Activated naive CD4-positive, alpha-beta T cell treated with anti-CD3 and anti-CD28 coated beads for 36 hours (primary cell): ENCODE results near the gene SCPEP1. TPM values are rescaled to one million over a fixed set of nuclear protein-coding genes. Genes with fewer than 3 reads are reported as not detected.
A peak's percentile ranks its signal among the peaks of the same experiment; 100 is the strongest.
"Not testable (repeated sequence)": the region's sequence is repeated elsewhere in the genome, so short reads cannot be mapped to it uniquely, and the experiment has no call there.

Source experiments
- CTCF ChIA-PET: fragments of 350-600 bp; sonication (Branson Sonifier 250); formaldehyde crosslinking; loops from one replicate; lab custom pipeline; 2021; ENCODE audit warnings: antibody characterized with exemption; lab: Charles Lee
- DNase-seq: peaks from one replicate; pipeline ENCODE4 v3.0.0-alpha.2; 2020
- H3K27ac Mint-ChIP-seq: one replicate; pipeline ENCODE4 v1.8.0; 2021; ENCODE audit warnings: mild to moderate bottlenecking, mixed read lengths
- H3K27me3 Mint-ChIP-seq: one replicate; pipeline ENCODE4 v1.8.0; 2021; ENCODE audit warnings: low read depth, mixed read lengths
- H3K36me3 Mint-ChIP-seq: one replicate; pipeline ENCODE4 v1.8.0; 2021; ENCODE audit warnings: low read depth, mixed read lengths
- H3K4me1 Mint-ChIP-seq: one replicate; pipeline ENCODE4 v1.8.0; 2021; ENCODE audit warnings: low read depth, mixed read lengths
- H3K4me3 Mint-ChIP-seq: one replicate; pipeline ENCODE4 v1.8.0; 2021; ENCODE audit warnings: mild to moderate bottlenecking, moderate library complexity, mixed read lengths
- H3K9me3 Mint-ChIP-seq: one replicate; pipeline ENCODE4 v1.8.0; 2021; ENCODE audit warnings: mixed read lengths
- intact Hi-C: fragments of 100-400 bp; cut with micrococcal nuclease; formaldehyde crosslinking; loops from one replicate; pipeline ENCODE4 v1.15.1; 2023
- total RNA-seq, 2 experiments: library from RNA; stranded (reverse); gene quantifications; one replicate each; pipeline ENCODE4 v1.2.3, GENCODE V29; 2021

SCPEP1 gene, protein sequence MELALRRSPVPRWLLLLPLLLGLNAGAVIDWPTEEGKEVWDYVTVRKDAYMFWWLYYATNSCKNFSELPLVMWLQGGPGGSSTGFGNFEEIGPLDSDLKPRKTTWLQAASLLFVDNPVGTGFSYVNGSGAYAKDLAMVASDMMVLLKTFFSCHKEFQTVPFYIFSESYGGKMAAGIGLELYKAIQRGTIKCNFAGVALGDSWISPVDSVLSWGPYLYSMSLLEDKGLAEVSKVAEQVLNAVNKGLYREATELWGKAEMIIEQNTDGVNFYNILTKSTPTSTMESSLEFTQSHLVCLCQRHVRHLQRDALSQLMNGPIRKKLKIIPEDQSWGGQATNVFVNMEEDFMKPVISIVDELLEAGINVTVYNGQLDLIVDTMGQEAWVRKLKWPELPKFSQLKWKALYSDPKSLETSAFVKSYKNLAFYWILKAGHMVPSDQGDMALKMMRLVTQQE
- 10 to 100 TPM; 11.7 to 15.3 TPM for total RNA-seq

DNA sequence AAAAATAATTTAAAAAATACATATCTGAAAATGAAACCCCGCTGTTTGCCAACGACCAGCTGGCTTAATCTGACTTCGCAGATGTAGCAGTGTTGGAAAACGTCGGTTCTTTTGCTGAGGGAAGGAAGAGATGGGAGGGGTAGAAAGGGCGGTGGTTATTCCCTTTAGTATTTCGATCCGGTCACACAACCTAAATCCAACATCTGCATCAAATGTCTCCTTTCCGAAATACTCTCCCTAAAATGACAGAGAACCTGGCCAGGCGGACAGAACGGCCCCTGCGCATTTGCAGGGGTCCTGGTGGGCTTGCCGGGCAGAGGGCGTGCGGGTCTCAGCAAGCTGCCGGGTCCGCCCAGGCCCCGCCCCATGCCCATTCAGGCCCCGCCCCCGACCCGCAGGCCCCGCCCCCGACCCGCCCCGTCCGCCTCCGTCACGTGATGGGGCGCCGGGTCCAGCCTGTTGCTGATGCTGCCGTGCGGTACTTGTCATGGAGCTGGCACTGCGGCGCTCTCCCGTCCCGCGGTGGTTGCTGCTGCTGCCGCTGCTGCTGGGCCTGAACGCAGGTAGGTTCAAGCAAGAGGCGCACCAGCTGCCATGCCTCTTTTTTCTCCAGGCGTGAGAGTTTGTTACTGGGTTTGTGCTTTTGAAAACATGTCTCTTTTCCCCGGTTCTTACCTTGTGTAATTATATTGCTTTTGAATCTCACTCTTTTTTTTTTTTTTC is at the start of gene SCPEP1:
SCPEP1 (plus strand) TSS at position 459 of the 723 bp plus-strand sequence; CDS start at position 488, 29 bp downstream.
- H3K27me3 Mint-ChIP-seq = peaks cover 3% of the 10 kb centered on the region
- peak within 1 kb of the TSS; percentile 39 for H3K27ac Mint-ChIP-seq
- peaks cover 19% of the 10 kb centered on the region for H3K4me1 Mint-ChIP-seq
- H3K36me3 Mint-ChIP-seq = no peaks in the 10 kb centered on the region
- no peaks in the 10 kb centered on the region for H3K9me3 Mint-ChIP-seq
- intact Hi-C loops = loop anchor here (1.0 to 5.0 kb wide), 4 partner anchors 17 to 144 kb away; partner anchors contain the start of genes AKAP1, COIL, DGKE and TRIM25
- CTCF ChIA-PET = interaction anchor here (0.6 to 1.3 kb wide), 5 partner anchors 16 to 271 kb away, joined by 3 to 7 read pairs (median 4); no protein-coding TSS in a partner anchor
- peak within 1 kb of the TSS; percentile 90 for H3K4me3 Mint-ChIP-seq
- peak; percentile 85 for DNase-seq

DNA sequence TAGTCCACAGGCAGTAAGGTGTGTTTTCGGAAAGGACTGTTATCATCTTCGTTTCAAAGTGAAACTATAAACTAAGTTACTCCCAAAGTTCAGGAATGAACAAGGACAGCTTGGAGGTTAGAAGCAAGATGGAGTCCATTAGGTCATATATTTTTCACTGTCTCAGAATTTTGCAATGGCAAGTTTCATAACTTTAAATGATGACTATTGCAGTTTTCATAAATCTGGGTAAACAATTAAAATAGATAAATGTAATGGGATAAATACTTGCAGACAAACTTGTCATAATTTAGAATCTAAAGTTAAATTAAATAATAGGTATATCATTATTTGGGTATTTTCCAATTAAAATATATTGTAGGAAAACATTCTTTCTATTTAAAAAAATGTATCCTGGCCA is 49.3 kb upstream of the SCPEP1 start:
- CTCF ChIA-PET = interaction anchor here (1.1 kb wide), 1 partner anchor 109 kb away, joined by 3 read pairs; no protein-coding TSS in a partner anchor
- Mint-ChIP-seq H3K9me3 (peaks cover 9% of the 10 kb centered on the region), H3K4me1 (no peaks in the 10 kb centered on the region)

DNA sequence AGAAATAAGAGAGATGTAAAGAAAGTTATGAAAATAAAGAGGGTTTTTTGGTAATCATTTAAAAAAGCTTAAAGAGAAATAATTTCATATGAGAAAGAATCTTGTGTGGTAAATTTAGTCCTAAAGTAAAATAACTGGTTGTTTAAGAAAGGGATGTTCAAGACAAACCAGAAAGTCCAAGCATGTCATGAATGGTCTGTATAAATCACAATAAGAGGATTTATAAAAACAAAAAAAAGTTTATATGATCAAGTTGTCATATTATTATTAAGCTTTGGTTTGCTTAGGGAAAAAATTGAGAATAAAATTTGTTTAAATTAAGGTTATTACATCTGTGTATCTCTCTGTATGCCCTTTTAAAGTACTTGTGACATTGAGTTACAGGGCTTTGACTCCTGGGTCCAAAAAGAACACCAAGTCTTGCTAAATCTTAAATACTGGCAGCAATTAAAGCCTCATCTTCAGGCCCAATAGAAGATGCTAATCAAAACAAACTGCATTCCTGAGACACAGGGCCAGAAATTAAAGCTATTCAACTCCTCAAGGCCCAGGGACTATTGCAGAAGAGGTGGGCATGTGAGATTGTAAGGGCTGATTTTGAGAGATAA is 48.5 kb upstream of the SCPEP1 start:
- no peaks in the 10 kb centered on the region for H3K4me1 Mint-ChIP-seq
- no peak for DNase-seq
- H3K27ac Mint-ChIP-seq = no peak overlapping the region
- H3K27me3 Mint-ChIP-seq = no peaks in the 10 kb centered on the region
- intact Hi-C loops = no loop called here
- H3K9me3 Mint-ChIP-seq = peaks cover 9% of the 10 kb centered on the region
- CTCF ChIA-PET = interaction anchor here (0.6 to 1.1 kb wide), 3 partner anchors 10 to 271 kb away, joined by 3 to 5 read pairs (median 4); no protein-coding TSS in a partner anchor
- no peak overlapping the region for H3K4me3 Mint-ChIP-seq
- H3K36me3 Mint-ChIP-seq = peaks cover 13% of the 10 kb centered on the region

More for the DNA sequence above, 49.3 kb upstream of the SCPEP1 start:
- Mint-ChIP-seq H3K27me3 (no peaks in the 10 kb centered on the region), H3K36me3 (peaks cover 8% of the 10 kb centered on the region), H3K27ac (no peak overlapping the region), H3K4me3 (no peak overlapping the region)
- intact Hi-C loops = no loop called here
- DNase-seq = no peak

DNA sequence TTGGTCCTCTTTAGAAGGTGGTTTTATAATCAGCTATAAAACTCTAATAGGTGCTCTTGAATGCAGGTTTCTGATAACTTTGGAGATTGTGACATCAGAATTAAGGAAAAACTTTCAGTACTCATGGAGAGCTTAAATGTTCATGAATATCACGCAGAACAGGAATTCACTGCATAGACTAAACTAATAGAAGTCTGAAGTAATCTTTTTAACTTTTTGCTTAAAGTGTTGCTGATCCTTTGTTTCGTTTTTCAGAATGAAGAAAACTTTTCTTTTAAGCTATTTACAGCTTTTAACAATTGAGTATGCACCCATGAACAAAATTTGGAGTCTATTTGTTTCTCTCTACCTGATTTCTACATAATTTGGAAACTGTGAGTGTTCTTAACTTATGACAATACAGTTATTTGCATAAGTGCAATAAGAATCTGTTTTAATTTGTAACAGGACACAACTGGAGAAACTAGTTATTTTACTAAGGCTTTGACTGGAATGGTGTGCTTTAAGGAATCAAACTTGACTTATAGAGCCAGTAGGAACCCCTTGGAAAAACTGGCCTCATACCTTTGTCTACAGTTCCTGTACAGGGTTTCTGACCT is 47.1 kb upstream of the SCPEP1 start:
- Mint-ChIP-seq H3K4me1 (no peaks in the 10 kb centered on the region), H3K36me3 (peaks cover 14% of the 10 kb centered on the region), H3K9me3 (peaks cover 9% of the 10 kb centered on the region), H3K27me3 (no peaks in the 10 kb centered on the region), H3K4me3 (no peak overlapping the region), H3K27ac (no peak overlapping the region)
- CTCF ChIA-PET = interaction anchor here (1.4 kb wide), 1 partner anchor 9 kb away, joined by 3 read pairs; no protein-coding TSS in a partner anchor
- intact Hi-C loops = no loop called here
- DNase-seq = no peak

DNA sequence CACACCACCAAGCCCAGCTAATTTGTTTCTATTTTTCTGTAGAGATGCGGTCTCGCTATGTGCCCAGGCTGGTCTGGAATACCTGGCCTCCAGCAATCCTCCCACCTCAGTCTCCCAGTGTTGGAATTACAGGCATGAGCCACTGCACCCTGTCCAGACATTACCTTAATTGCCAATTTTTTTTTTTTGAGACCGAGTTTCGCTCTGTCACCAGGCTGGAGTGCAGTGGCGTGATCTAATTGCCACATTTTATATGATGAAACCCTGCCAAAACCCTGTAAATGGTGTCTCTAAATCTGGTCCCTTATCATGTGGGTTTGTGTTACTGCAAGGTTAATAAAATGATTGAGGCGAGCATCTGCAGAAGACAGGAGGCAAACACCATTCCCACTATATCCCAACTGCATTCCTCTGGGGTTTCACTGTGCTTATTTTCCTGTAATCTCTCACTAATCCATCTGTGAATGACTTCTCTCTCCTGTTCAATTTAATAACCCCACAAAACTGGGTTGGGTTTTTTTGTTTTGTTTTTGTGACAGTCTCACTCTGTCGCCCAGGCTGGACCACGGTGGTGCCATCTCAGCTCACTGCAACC is 44.7 kb upstream of the SCPEP1 start:
- peaks cover 28% of the 10 kb centered on the region for H3K36me3 Mint-ChIP-seq
- CTCF ChIA-PET = interaction anchor here (0.6 to 1.5 kb wide), 3 partner anchors 9 to 111 kb away, joined by 4 to 5 read pairs (median 5); no protein-coding TSS in a partner anchor
- no peak overlapping the region for H3K4me3 Mint-ChIP-seq
- intact Hi-C loops = no loop called here
- H3K4me1 Mint-ChIP-seq = peaks cover 5% of the 10 kb centered on the region
- no peaks in the 10 kb centered on the region for H3K27me3 Mint-ChIP-seq
- no peak overlapping the region for H3K27ac Mint-ChIP-seq
- peaks cover 9% of the 10 kb centered on the region for H3K9me3 Mint-ChIP-seq
- no peak for DNase-seq

DNA sequence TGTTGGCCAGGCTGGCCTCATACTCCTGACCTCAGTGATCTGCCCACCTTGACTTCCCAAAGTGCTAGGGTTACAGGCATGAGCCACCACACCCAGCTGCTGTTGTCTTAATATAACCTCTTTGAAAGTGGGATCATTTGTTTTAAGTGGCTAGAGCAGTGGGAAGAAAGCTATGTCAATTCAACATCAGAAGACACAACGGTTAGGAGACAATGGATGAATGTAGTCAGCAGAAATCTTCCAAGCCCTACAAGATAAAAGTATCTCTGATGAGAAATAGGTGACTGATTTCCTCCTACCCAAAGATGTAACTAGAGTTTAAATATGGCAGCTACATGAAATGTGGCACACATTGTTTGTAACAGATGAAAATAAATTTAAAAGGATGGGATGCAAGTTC is 44.1 kb upstream of the SCPEP1 start:
- no peak for DNase-seq
- H3K9me3 Mint-ChIP-seq = peaks cover 9% of the 10 kb centered on the region
- peaks cover 10% of the 10 kb centered on the region for H3K4me1 Mint-ChIP-seq
- CTCF ChIA-PET = interaction anchor here (1.3 kb wide), 1 partner anchor 101 kb away, joined by 5 read pairs; no protein-coding TSS in a partner anchor
- H3K36me3 Mint-ChIP-seq = peaks cover 33% of the 10 kb centered on the region
- no peak overlapping the region for H3K27ac Mint-ChIP-seq
- H3K4me3 Mint-ChIP-seq = no peak overlapping the region
- intact Hi-C loops = no loop called here
- no peaks in the 10 kb centered on the region for H3K27me3 Mint-ChIP-seq

DNA sequence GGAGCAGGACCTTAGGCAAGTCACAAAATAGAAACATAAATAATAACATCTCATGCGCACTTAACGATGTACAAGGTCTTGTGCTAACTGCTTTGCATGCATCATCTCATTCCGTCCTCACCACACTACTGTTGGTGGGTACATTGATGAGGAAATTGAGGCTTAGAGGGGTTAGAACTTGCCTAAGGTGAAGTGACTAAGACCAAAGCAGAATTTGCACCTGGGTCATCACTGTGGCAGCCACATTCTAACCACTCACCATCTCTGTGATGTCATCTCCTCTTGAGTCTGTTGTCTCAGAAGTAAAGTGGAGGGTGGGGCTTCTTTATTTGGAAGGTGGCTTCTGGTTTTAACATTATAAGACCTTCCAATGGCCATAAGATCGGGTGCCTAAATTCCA is 43.7 kb upstream of the SCPEP1 start:
- intact Hi-C loops = no loop called here
- CTCF ChIA-PET = no interaction called here
- Mint-ChIP-seq H3K27ac (no peak overlapping the region), H3K4me3 (no peak overlapping the region), H3K9me3 (peaks cover 7% of the 10 kb centered on the region), H3K27me3 (no peaks in the 10 kb centered on the region), H3K36me3 (peaks cover 35% of the 10 kb centered on the region), H3K4me1 (peaks cover 10% of the 10 kb centered on the region)
- no peak for DNase-seq

DNA sequence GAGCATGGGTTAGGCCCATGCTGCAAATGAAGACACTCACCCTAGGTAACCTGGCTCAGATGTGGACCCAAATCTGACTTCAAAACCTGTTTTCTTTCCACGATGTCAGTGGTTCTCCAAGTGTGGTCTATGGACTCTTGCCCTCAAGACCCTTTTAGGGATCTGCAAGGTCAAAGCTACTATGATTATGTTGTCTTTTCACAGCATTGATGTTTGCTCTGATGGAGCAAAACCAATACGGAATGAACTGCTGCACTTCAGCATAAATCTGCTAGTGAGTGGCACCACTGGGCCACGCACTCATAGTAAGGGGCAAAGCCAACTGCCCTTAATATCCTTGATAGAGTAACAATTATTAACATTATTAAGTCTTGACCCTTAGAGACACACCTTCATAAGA is 42.5 kb upstream of the SCPEP1 start:
- peaks cover 1% of the 10 kb centered on the region for H3K9me3 Mint-ChIP-seq
- intact Hi-C loops = no loop called here
- no peak overlapping the region for H3K27ac Mint-ChIP-seq
- no peaks in the 10 kb centered on the region for H3K27me3 Mint-ChIP-seq
- no peak overlapping the region for H3K4me3 Mint-ChIP-seq
- peaks cover 38% of the 10 kb centered on the region for H3K36me3 Mint-ChIP-seq
- CTCF ChIA-PET = interaction anchor here (2.1 kb wide), 1 partner anchor 116 kb away, joined by 7 read pairs; no protein-coding TSS in a partner anchor
- DNase-seq = no peak
- peaks cover 10% of the 10 kb centered on the region for H3K4me1 Mint-ChIP-seq

DNA sequence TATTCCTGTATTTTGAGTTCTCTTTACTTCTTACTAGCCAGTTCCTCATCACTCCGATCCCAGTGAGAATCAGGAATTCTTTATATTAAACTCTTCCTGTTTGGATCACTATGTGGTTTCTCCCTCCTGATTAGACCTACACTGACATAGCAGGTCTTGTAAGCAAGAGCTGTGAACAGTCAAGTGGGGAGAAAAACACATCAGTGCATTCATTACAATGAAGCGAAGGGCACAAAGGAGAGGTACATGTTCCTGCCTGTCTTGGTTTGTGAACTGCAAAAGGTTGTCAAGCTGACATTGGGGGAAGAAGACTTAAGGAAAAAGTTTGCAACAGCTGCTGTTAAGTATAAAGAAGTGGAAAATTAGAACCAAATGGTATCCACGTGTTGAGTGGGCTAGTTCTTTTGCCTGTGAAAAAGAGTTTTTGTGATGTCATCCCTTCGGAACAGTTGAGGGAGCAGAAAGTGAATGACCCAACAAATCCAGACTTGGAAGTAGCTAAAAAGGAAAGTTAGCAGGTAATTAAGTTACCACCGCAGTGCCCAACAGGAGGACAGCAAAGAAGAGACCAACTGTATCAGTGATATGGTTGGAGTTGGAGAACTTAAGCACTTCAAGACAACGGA is 41.1 kb upstream of the SCPEP1 start:
- H3K27ac Mint-ChIP-seq = no peak overlapping the region
- H3K9me3 Mint-ChIP-seq = no peaks in the 10 kb centered on the region
- H3K27me3 Mint-ChIP-seq = no peaks in the 10 kb centered on the region
- peaks cover 10% of the 10 kb centered on the region for H3K4me1 Mint-ChIP-seq
- DNase-seq = no peak
- intact Hi-C loops = no loop called here
- CTCF ChIA-PET = interaction anchor here (0.7 to 2.1 kb wide), 3 partner anchors 55 to 117 kb away, joined by 3 to 7 read pairs (median 3); no protein-coding TSS in a partner anchor
- no peak overlapping the region for H3K4me3 Mint-ChIP-seq
- peaks cover 45% of the 10 kb centered on the region for H3K36me3 Mint-ChIP-seq

DNA sequence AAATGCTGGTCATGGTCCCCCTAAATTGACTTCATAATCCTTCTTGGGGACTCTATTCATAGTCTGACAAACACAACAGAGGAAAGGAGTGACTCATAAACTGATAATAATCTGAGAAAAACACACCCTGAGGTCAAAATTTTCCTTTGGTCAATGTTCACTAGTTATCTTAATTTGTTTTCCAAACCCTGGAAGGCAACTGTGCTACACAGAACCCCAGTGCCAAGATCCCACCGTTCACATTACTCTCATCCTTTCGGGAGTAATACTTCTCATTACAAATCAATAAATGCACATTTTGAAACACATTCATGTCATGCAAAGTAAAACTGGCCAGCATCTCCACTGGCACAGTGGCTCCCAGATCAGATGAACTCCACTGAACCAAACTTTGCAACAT is 40.2 kb upstream of the SCPEP1 start:
- CTCF ChIA-PET = interaction anchor here (1.0 to 2.1 kb wide), 2 partner anchors 118 kb away, joined by 5 to 7 read pairs; no protein-coding TSS in a partner anchor
- H3K36me3 Mint-ChIP-seq = peaks cover 43% of the 10 kb centered on the region
- no peak overlapping the region for H3K27ac Mint-ChIP-seq

DNA sequence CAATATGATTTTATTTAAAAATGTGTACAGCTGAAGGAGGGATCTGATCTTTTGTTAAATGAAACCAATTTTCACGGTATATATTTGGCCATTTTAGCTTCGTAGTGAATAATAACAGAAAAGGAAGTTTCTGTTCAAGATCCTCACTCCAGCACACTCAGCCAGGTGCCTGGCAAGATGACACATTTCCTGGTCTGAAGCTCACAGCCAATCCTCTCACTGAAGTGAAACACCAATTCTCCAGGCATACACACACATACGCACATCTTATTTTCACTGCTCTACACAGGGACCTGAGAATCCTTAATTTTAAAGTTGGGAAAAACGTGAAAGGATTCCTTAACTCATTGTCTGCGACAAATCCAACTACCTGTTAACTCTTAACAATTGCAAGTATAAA is 39.7 kb upstream of the SCPEP1 start:
- H3K27me3 Mint-ChIP-seq, H3K4me3 Mint-ChIP-seq, DNase-seq, intact Hi-C loops, H3K9me3 Mint-ChIP-seq: not testable (repeated sequence)
- Mint-ChIP-seq H3K27ac (peak overlapping the region; percentile 12), H3K36me3 (peaks cover 42% of the 10 kb centered on the region), H3K4me1 (peaks cover 10% of the 10 kb centered on the region)
- CTCF ChIA-PET = interaction anchor here (0.7 to 1.0 kb wide), 2 partner anchors 114 to 118 kb away, joined by 3 to 5 read pairs; no protein-coding TSS in a partner anchor

More for the DNA sequence above, 40.2 kb upstream of the SCPEP1 start:
- intact Hi-C loops = no loop called here
- Mint-ChIP-seq H3K4me1 (peaks cover 10% of the 10 kb centered on the region), H3K27me3 (no peaks in the 10 kb centered on the region), H3K4me3 (no peak overlapping the region), H3K9me3 (no peaks in the 10 kb centered on the region)
- DNase-seq = no peak
